SHP77 (cell line): ENCODE results near the gene FHIT.

Experiments used
- DNase-seq, 2 experiments: peaks; one replicate each; lab custom pipeline; 2025; lab: John Stamatoyannopoulos, UW

Gene FHIT

GRCh38 chr3:60160822-60161748 lies 1090.2 kb downstream of the FHIT start:
- DNase-seq: no peak

- no peak for DNase-seq
Observed at GRCh38 chr3:60160111-60160821, 1091.0 kb downstream of the FHIT start.

GRCh38 chr3:60158035-60158434 lies 1093.2 kb downstream of the FHIT start:
- DNase-seq: no peak

GRCh38 chr3:60154011-60154410 lies 1097.2 kb downstream of the FHIT start:
- DNase-seq: no peak

GRCh38 chr3:60153221-60153999 lies 1097.8 kb downstream of the FHIT start:
- no peak for DNase-seq

- DNase-seq: no peak
Observed at GRCh38 chr3:60149501-60149900, 1101.8 kb downstream of the FHIT start.

GRCh38 chr3:60147249-60147950 lies 1103.9 kb downstream of the FHIT start:
- DNase-seq: no peak

- no peak for DNase-seq
Observed at GRCh38 chr3:60146121-60146520, 1105.1 kb downstream of the FHIT start.

GRCh38 chr3:60144071-60144470 lies 1107.2 kb downstream of the FHIT start:
- DNase-seq: no peak

- no peak for DNase-seq
Observed at GRCh38 chr3:60142009-60142408, 1109.2 kb downstream of the FHIT start.

GRCh38 chr3:60140160-60140559 lies 1111.1 kb downstream of the FHIT start:
- DNase-seq: no peak

GRCh38 chr3:60136601-60137000 lies 1114.7 kb downstream of the FHIT start:
- no peak for DNase-seq

GRCh38 chr3:60135474-60135873 lies 1115.8 kb downstream of the FHIT start:
- no peak for DNase-seq

GRCh38 chr3:60133269-60134162 lies 1117.7 kb downstream of the FHIT start:
- DNase-seq: no peak

- DNase-seq: no peak
Observed at GRCh38 chr3:60131618-60132017, 1119.6 kb downstream of the FHIT start.

GRCh38 chr3:60126511-60127304 lies 1124.5 kb downstream of the FHIT start:
- DNase-seq: no peak

GRCh38 chr3:60125686-60126085 lies 1125.6 kb downstream of the FHIT start:
- no peak for DNase-seq

- DNase-seq: no peak
Observed at GRCh38 chr3:60120245-60120644, 1131.0 kb downstream of the FHIT start.

GRCh38 chr3:60114191-60114590 lies 1137.1 kb downstream of the FHIT start:
- no peak for DNase-seq

- DNase-seq: no peak
Observed at GRCh38 chr3:60107275-60107674, 1144.0 kb downstream of the FHIT start.
